Vagina (tissue), 2 donors: ENCODE data around the gene PNKD.

Source experiments
- POLR2A ChIP-seq, 2 donors: fragments of 450-650 bp; IDR thresholded peaks; one replicate each; pipeline ENCODE4 v1.6.1; 2017; ENCODE audit warnings: antibody characterized with exemption in 2 of 2, mild to moderate bottlenecking in 2 of 2, moderate library complexity in 2 of 2
- POLR2AphosphoS5 ChIP-seq, 2 donors: sonication (generic); formaldehyde crosslinking; IDR thresholded peaks; one replicate each; pipeline ENCODE4 v1.9.0; 2017; ENCODE audit warnings: antibody characterized with exemption in 2 of 2, mild to moderate bottlenecking in 2 of 2, low read depth in 1 of 2; ENCODE audit not compliant: insufficient read depth in 1 of 2
- TF ChIP-seq, protein P1 (sequence below), 3 experiments: fragments of 450-650 bp in 2 of 3; fragments of 200-600 bp in 1 of 3; sonication (generic) in 1 of 3; IDR thresholded peaks; one replicate each; pipeline ENCODE4 v1.5.1; 2017 to 2019; ENCODE audit warnings: antibody characterized with exemption in 3 of 3, mild to moderate bottlenecking in 2 of 3, moderate library complexity in 2 of 3

DNA sequence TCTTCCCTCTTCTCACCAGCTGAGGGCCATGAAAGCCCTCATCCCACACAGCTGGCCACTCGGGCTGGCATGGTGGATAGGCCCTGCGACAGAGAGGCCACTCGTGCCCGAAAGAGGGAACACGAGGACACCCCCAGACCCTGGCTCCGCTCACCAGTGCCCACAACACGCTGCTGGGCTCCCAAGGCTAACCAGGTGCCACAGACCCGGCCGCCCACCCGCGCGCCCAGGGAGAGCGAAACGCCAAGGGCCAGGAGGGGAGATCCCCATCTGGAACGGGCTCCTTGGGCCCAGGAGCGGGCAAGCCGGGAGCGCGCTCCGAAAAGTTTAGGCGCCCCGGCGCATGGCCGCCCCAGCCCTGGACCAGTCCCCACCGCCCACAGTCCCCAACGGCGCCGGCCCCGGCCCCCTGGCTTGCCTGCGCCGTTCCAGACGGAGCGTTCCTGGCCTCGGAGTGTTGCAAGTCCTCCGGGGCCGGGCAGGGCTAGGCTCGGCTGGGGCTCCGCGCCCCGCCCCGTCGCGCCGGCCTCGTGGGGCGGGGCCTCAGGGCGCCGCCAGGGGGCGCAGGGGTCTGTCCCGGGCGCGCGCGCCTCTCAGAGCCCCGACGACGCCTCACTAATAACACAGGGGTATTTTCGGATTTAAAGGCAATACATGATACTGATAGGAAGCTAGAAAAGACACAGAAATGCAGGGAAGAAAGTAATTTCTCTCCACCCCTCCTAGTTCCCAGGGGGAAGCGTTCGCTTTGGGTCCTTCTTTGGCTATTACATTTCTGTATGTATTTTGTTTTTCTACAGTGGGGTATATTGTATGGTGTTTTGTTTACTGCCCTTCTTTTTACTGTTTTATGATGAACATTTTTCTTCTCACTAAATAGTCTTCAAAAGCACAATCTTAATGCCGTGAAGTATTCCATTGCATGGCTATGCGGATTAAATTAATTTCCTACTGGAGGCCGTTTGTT lies 22.0 kb downstream of the PNKD start, which contains the start of gene TMBIM1:
- TF ChIP-seq, protein P1, sequence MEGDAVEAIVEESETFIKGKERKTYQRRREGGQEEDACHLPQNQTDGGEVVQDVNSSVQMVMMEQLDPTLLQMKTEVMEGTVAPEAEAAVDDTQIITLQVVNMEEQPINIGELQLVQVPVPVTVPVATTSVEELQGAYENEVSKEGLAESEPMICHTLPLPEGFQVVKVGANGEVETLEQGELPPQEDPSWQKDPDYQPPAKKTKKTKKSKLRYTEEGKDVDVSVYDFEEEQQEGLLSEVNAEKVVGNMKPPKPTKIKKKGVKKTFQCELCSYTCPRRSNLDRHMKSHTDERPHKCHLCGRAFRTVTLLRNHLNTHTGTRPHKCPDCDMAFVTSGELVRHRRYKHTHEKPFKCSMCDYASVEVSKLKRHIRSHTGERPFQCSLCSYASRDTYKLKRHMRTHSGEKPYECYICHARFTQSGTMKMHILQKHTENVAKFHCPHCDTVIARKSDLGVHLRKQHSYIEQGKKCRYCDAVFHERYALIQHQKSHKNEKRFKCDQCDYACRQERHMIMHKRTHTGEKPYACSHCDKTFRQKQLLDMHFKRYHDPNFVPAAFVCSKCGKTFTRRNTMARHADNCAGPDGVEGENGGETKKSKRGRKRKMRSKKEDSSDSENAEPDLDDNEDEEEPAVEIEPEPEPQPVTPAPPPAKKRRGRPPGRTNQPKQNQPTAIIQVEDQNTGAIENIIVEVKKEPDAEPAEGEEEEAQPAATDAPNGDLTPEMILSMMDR (IDR thresholded peaks at IDR 0.05): peak; percentile 59 to 97 (median 77)
- TF ChIP-seq POLR2AphosphoS5 (IDR thresholded peaks at IDR 0.05; ENCODE audit: insufficient read depth in 1 of 2, low read depth in 1 of 2): peak in 1 of 2 donors; percentile 95
- peak; percentile 83 to 94 for TF ChIP-seq POLR2A (IDR thresholded peaks at IDR 0.05)
